ENCODE results near the gene WNT10A. TPM values are rescaled to one million over a fixed set of nuclear protein-coding genes. Genes with fewer than 3 reads are reported as not detected.

WNT10A gene
- total RNA-seq, 3 donors from 2014 or later, result 0.88 to 2.9 TPM; not detected in 1

- peak overlapping the region in 2 of 3 donors; percentile 15 to 52 for H3K4me3 ChIP-seq
- intact Hi-C loops (cut with DNase I; ENCODE audit: low total_unique reads), result no loop called here
Measured at GRCh38 chr2:218871345-218872302, 9.0 kb upstream of the WNT10A start.

GRCh38 chr2:218872645-218873358 lies 7.8 kb upstream of the WNT10A start:
- H3K27ac ChIP-seq, result no peak overlapping the region
- no peaks in the 10 kb centered on the region for H3K4me1 ChIP-seq
- no peaks in the 10 kb centered on the region for H3K36me3 ChIP-seq
- intact Hi-C loops (cut with DNase I; ENCODE audit: low total_unique reads), result no loop called here
- no peak for DNase-seq (ENCODE audit: low spot score in 2 of 2)
- no peaks in the 10 kb centered on the region for H3K9me3 ChIP-seq
- H3K27me3 ChIP-seq, result peaks cover 0 to 33% of the 10 kb centered on the region in 2 donors
- TF ChIP-seq, protein P1, sequence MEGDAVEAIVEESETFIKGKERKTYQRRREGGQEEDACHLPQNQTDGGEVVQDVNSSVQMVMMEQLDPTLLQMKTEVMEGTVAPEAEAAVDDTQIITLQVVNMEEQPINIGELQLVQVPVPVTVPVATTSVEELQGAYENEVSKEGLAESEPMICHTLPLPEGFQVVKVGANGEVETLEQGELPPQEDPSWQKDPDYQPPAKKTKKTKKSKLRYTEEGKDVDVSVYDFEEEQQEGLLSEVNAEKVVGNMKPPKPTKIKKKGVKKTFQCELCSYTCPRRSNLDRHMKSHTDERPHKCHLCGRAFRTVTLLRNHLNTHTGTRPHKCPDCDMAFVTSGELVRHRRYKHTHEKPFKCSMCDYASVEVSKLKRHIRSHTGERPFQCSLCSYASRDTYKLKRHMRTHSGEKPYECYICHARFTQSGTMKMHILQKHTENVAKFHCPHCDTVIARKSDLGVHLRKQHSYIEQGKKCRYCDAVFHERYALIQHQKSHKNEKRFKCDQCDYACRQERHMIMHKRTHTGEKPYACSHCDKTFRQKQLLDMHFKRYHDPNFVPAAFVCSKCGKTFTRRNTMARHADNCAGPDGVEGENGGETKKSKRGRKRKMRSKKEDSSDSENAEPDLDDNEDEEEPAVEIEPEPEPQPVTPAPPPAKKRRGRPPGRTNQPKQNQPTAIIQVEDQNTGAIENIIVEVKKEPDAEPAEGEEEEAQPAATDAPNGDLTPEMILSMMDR (IDR thresholded peaks at IDR 0.05), result no peak
- TF ChIP-seq POLR2AphosphoS5 (IDR thresholded peaks at IDR 0.05), result no peak
- no peak for TF ChIP-seq POLR2A (IDR thresholded peaks at IDR 0.05)
- H3K4me3 ChIP-seq, result no peak overlapping the region

More at GRCh38 chr2:218871345-218872302, 9.0 kb upstream of the WNT10A start:
- Histone ChIP-seq H3K27ac (no peak overlapping the region), H3K4me1 (no peaks in the 10 kb centered on the region), H3K36me3 (no peaks in the 10 kb centered on the region), H3K27me3 (peaks cover 0 to 26% of the 10 kb centered on the region in 2 donors), H3K9me3 (no peaks in the 10 kb centered on the region)
- TF ChIP-seq, protein P1 (IDR thresholded peaks at IDR 0.05), result no peak
- TF ChIP-seq POLR2A (IDR thresholded peaks at IDR 0.05), result no peak
- TF ChIP-seq POLR2AphosphoS5 (IDR thresholded peaks at IDR 0.05), result no peak
- DNase-seq (ENCODE audit: low spot score in 2 of 2), result no peak

GRCh38 chr2:218873359-218874194 lies 7.1 kb upstream of the WNT10A start:
- Histone ChIP-seq H3K27me3 (peaks cover 0 to 39% of the 10 kb centered on the region in 2 donors), H3K36me3 (no peaks in the 10 kb centered on the region), H3K4me1 (no peaks in the 10 kb centered on the region), H3K4me3 (no peak overlapping the region), H3K27ac (no peak overlapping the region), H3K9me3 (no peaks in the 10 kb centered on the region)
- no peak for DNase-seq (ENCODE audit: low spot score in 2 of 2)
- no peak for TF ChIP-seq POLR2AphosphoS5 (IDR thresholded peaks at IDR 0.05)
- TF ChIP-seq POLR2A (IDR thresholded peaks at IDR 0.05), result no peak
- TF ChIP-seq, protein P1 (IDR thresholded peaks at IDR 0.05), result no peak
- intact Hi-C loops (cut with DNase I; ENCODE audit: low total_unique reads), result no loop called here

DNA sequence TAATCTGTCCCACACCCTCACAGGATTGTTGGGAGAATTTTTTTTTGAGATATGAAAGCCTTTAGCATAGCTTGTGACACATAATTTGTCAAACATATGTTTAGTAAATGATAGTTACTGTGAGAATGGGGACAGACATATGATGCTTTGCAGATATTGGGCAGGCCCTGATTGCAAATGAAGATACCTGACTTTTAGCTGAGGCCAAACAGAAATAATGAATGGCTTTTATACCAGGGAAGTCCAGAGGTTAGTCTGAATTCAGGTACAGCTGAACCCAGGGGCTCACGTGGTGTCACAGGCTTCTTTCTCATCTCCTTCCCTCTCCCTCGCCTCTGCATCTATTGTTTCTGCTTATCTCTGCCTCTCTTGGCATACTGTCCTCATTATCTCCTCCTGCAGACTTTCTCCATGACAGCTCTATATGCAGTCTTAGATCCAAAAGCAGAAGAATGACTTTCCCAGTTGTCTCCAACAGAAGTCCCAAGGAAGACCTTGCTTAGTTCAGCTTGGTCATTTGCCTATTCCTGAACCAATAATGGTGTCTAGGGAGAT lies 4.9 kb upstream of the WNT10A start:
- H3K4me1 ChIP-seq, result peaks cover 0 to 4% of the 10 kb centered on the region in 2 donors
- H3K4me3 ChIP-seq, result no peak overlapping the region
- TF ChIP-seq POLR2AphosphoS5 (IDR thresholded peaks at IDR 0.05) (no peak), POLR2A (IDR thresholded peaks at IDR 0.05) (no peak)
- TF ChIP-seq, protein P1 (IDR thresholded peaks at IDR 0.05), result no peak
- DNase-seq (ENCODE audit: low spot score in 2 of 2), result no peak
- no peaks in the 10 kb centered on the region for H3K36me3 ChIP-seq
- H3K27me3 ChIP-seq, result peaks cover 0 to 58% of the 10 kb centered on the region in 2 donors
- no peaks in the 10 kb centered on the region for H3K9me3 ChIP-seq
- H3K27ac ChIP-seq, result no peak overlapping the region
- intact Hi-C loops (cut with DNase I; ENCODE audit: low total_unique reads), result no loop called here
